C4-2B (cell line): Measurements from ENCODE around the gene NKX3-2.

ENCODE experiments used
- H3K27ac ChIP-seq: fragments of 450-650 bp; 2 replicates; pipeline ENCODE4 v1.5.1; 2017
- ZFX ChIP-seq: fragments of 450-650 bp; IDR thresholded peaks from 2 replicates; pipeline ENCODE4 v1.6.1; 2017
- TF ChIP-seq, protein P1 (sequence below): fragments of 450-650 bp; conservative IDR thresholded peaks from 2 replicates; pipeline ENCODE4 v1.5.1; 2017; ENCODE audit warnings: mild to moderate bottlenecking

The NKX3-2 gene

DNA sequence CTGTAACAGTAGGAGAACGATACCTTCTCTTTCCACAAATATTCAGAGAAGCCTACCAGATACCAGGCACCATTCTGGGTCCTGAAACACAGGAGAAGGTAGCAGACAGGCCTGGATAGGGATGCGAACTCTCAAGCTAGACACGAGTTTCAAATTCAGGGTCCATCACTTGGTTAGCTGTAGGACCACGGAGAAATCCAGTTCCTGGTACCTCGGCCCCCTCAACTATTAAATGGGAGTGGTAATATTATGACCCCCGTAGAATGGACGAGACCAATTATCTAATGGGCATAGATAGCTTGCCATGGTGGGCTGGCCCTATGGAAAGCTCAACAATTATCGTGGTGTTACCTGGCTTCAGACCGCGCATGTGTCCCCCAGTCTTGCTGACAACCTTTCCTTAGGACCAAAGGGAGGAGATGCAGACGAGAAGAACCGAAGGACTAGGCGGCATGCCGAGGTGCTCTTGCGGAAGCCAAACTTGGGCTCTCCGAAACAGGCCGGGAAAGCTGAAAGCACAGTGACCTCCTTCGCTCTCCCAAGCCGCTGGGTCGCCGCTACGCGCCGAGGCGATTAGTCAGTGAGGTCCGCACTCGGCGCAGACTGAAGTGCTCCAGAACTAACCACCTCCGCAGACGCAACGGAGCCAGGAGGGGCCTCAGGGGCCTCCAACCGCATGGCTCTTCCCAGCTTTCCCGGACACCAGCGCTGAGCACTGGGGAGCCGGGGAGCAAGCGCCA lies 19.6 kb downstream of the NKX3-2 start:
- no peak overlapping the region for H3K27ac ChIP-seq
- TF ChIP-seq ZFX, result no peak
- TF ChIP-seq, protein P1, sequence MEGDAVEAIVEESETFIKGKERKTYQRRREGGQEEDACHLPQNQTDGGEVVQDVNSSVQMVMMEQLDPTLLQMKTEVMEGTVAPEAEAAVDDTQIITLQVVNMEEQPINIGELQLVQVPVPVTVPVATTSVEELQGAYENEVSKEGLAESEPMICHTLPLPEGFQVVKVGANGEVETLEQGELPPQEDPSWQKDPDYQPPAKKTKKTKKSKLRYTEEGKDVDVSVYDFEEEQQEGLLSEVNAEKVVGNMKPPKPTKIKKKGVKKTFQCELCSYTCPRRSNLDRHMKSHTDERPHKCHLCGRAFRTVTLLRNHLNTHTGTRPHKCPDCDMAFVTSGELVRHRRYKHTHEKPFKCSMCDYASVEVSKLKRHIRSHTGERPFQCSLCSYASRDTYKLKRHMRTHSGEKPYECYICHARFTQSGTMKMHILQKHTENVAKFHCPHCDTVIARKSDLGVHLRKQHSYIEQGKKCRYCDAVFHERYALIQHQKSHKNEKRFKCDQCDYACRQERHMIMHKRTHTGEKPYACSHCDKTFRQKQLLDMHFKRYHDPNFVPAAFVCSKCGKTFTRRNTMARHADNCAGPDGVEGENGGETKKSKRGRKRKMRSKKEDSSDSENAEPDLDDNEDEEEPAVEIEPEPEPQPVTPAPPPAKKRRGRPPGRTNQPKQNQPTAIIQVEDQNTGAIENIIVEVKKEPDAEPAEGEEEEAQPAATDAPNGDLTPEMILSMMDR, result no peak

DNA sequence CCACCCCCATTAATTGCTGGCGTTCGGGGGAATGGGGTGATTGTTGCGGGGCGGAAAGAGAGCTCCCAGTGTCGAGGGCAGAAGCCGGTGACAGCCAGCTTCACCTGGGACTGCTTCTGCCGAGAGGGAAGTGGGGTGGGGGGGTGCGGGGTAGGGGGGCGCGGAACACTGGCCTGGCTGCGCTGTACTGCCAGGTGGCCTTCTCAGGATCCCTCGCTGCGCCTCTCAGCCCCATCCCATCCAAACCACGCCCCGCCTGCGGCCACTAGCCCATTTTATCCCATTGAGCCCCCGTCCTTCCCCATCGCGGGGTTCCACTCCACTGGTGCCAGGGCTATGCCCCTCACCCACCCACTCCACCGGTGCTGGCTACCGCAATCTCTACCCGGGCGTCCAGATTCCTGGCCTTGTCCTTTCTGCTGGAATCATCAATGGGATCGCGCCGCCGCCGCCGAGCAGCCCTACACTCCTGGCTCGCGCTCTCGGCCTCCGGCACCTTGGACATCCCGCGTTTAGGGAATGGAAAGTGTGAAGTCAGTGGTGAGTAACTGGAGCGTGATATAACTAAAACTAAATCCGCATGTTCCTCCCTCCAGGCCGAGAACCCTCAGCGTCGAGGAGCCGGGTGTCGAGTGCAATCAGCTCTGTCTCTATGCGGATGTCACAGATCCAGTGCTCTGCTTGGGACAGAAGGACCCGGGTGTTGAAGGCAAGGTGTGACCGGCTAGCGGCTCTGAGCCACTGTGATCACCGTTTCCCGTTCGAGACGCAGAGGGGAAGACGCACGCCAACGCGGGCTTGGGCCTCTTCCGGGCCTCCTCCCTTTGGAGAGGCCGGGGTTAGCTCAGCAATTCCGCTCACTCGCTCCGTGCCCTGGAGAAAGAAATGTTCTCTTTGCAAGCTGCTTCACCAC lies 20.5 kb downstream of the NKX3-2 start:
- TF ChIP-seq ZFX, result no peak
- TF ChIP-seq, protein P1, result no peak
- no peak overlapping the region for H3K27ac ChIP-seq

DNA sequence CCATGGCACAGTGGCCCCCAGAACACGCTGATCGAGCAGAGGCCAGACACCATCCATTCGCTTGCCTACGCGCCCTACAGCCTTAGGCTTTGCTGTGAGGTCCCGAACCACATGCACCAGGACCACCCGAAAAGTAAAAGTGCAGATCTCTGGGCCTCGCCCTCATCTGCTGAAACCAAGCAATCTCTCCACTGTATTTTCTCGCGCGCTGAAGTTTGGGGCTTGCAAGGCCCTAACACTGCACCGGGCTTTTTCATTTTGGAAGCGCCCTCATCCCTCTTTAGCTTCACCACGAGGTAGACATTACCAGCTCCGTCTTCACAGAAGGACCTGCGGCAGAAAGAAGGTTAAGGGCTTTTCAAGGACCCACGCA lies 21.2 kb downstream of the NKX3-2 start:
- no peak for TF ChIP-seq ZFX
- H3K27ac ChIP-seq, result no peak overlapping the region

DNA sequence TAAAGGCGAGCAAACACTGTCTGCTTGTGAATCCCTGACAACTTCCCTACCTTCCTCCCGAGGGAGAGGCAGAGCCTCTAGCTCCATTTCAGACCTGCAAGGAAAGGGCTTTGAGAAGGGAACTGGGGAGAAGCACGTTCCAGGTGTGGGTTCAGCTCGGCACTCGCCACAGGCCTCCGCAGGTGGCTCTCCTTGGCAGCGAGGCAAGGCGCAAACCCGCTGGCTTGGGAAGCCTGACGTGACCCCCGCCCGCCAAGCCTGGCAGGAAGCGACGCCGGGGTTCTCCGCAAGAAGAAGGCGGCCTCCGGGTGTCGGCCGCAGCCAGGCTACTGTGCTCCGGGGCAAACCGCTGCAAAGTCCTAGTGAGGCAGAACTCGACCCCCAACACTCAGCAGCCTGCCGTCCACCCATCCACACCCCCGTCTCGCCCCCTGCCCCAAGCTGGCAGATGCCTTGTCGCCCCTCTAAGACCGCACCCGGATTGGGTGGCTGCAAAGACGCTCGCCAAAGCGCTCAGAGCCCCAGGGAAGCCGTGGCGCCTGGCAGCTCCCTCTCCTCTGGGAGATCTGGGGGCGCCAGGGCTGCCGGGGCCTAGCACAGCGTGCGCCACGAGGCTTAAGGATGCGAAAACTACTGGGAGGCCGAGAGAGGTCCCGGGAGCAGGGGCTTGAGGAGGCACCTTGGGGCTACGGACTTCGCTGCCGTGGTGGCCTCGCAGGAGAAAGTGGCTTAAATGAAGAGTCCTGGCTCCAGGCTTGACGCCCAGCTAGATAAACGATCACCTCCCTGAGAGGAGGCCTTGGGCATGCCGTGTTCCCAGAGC lies 21.8 kb downstream of the NKX3-2 start:
- H3K27ac ChIP-seq, result no peak overlapping the region
- TF ChIP-seq ZFX, result no peak
- TF ChIP-seq, protein P1, result no peak

DNA sequence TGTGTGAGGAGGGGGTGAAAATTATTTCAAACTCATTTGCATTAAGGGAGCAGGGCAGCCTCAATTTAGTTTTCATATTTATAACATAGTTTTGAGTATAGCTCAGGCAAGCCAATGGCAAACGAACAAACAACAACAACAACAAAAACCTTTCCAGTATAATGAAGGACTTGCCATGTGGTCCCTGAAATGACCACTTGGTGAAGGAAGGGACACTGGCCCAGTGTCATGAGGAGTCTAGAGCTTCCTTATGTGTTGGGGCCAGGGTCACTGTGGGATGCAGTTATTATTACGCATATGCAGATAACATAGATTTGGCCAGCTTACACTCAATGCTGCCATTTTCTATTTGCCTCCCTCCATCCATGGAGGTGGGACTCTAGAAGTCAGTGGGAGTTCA lies 23.3 kb downstream of the NKX3-2 start:
- H3K27ac ChIP-seq, result no peak overlapping the region
- TF ChIP-seq ZFX, result no peak
- TF ChIP-seq, protein P1, result no peak

DNA sequence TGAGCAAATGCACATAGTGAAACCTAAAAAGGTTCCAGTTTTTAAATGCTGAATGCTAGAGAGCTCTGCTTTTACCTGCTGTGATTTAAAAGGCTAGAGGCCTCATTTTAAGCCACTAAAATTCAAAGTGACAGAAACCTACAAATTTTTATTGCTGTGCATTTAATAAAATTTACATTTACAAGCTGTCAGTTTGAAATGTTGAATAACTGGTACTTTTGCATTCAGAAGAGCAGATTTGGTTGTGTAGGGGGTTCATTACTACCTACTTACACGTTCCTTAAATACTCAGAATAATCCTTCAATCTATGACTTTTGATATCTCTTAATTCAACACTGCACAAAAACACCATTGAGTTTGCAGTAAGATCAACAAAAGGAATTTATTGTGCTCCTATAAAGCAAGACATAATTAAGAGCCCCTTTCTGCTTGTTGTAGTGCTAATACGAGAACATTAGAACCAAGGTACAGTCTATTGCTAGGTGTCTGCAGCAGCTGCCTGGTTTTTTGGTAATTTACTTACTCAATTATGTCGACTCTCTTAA lies 27.9 kb downstream of the NKX3-2 start:
- TF ChIP-seq, protein P1, result no peak
- TF ChIP-seq ZFX, result no peak
- no peak overlapping the region for H3K27ac ChIP-seq

DNA sequence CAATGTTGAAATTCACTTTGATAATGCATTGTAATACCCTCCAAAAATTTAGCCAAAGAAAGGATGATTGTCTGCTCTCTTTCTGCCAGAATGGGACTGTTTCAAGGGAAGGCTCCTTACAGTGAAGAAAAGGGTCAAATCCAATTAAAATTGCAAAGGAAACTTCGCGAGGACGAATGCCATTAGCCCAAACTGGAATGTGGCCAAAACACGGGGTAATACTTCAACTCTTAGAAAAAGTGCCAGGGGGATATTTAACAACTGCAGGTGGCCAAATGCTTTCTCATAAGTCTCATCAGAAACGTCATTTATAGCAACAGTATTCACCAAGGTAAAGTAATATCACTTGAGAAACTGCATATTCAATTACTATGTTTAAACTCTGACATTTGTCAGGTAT lies 29.0 kb downstream of the NKX3-2 start:
- TF ChIP-seq ZFX, result no peak
- TF ChIP-seq, protein P1, result no peak
- no peak overlapping the region for H3K27ac ChIP-seq
